B cell (primary cell): ENCODE measurements around the gene POLR3K. TPM values are rescaled to one million over a fixed set of nuclear protein-coding genes. Genes with fewer than 3 reads are reported as not detected.

ENCODE experiments used
- ATAC-seq: fragments of 200-7000 bp; cut with Tn5 transposase; one replicate; pipeline ENCODE4 v1.10.0; 2021; ENCODE audit warnings: low read depth, mild to moderate bottlenecking, moderate number of reproducible peaks, moderate library complexity
- CTCF ChIA-PET: fragments of 350-600 bp; sonication (Branson Sonifier 250); formaldehyde crosslinking; loops from one replicate; lab custom pipeline; 2021; ENCODE audit warnings: antibody characterized with exemption, inconsistent platforms; lab: Charles Lee
- POLR2A ChIA-PET: fragments of 350-600 bp; sonication (Branson Sonifier 250); formaldehyde crosslinking; loops from one replicate; lab custom pipeline; 2021; ENCODE audit warnings: antibody characterized with exemption; lab: Charles Lee
- DNase-seq: peaks from one replicate; pipeline ENCODE4 v3.0.0; 2013
- H2AFZ ChIP-seq: 2 replicates; pipeline ENCODE4 v1.6.1; 2012; ENCODE audit warnings: mild to moderate bottlenecking, low read depth, low read length; ENCODE audit not compliant: insufficient read depth, poor library complexity, severe bottlenecking
- H3K27ac ChIP-seq, 2 donors: 1 replicate in 1 of 2; 2 replicates in 1 of 2; pipeline ENCODE4 v1.5.1; 2012 to 2013; ENCODE audit warnings: low read length in 2 of 2, mild to moderate bottlenecking in 2 of 2, moderate library complexity in 1 of 2
- H3K27me3 ChIP-seq, 4 experiments: fragments of 200-600 bp in 1 of 4; sonication (generic) in 1 of 4; replicated peaks in 1 of 4; 1 replicate in 2 of 4; 2 replicates in 2 of 4; pipeline versions ENCODE4 v1.6.1 to v1.7.0; 2013 to 2016; ENCODE audit warnings: low read length in 3 of 4, mild to moderate bottlenecking in 2 of 4, mixed read lengths in 1 of 4, moderate library complexity in 1 of 4; ENCODE audit not compliant: insufficient read depth in 4 of 4, control insufficient read depth in 3 of 4; ENCODE audit errors: control extremely low read depth in 1 of 4
- H3K36me3 ChIP-seq, 2 experiments: replicated peaks in 1 of 2; 1 replicate in 1 of 2; 2 replicates in 1 of 2; pipeline versions ENCODE4 v1.6.1 to v1.7.1; 2013; ENCODE audit warnings: low read length in 1 of 2; ENCODE audit not compliant: insufficient read depth in 2 of 2, control insufficient read depth in 1 of 2; ENCODE audit errors: control extremely low read depth in 1 of 2, extremely low read depth in 1 of 2
- H3K4me1 ChIP-seq, 2 donors: fragments of 200-600 bp in 1 of 2; sonication (generic) in 1 of 2; 1 replicate in 1 of 2; 2 replicates in 1 of 2; pipeline versions ENCODE4 v1.5.1 to v1.6.1; 2013 to 2017; ENCODE audit warnings: low read length in 2 of 2; ENCODE audit not compliant: control insufficient read depth in 2 of 2, insufficient read depth in 2 of 2
- H3K4me2 ChIP-seq: replicated peaks from 2 replicates; pipeline ENCODE3; 2012; ENCODE audit warnings: mild to moderate bottlenecking, low read depth, low read length; ENCODE audit not compliant: poor library complexity, severe bottlenecking
- H3K4me3 ChIP-seq, 5 experiments: fragments of 200-600 bp in 1 of 5; sonication (generic) in 1 of 5; 1 replicate in 3 of 5; 2 replicates in 2 of 5; pipeline versions ENCODE4 v1.5.1 to v1.7.0; 2011 to 2016; ENCODE audit warnings: low read length in 4 of 5, mild to moderate bottlenecking in 4 of 5, low read depth in 2 of 5, control low read depth in 1 of 5, moderate library complexity in 1 of 5; ENCODE audit not compliant: insufficient read depth in 1 of 5; ENCODE audit errors: control extremely low read depth in 1 of 5, extremely low read depth in 1 of 5
- H3K79me2 ChIP-seq: fragments of 200-600 bp; sonication (generic); one replicate; pipeline ENCODE4 v1.6.0; 2016; ENCODE audit warnings: low read length; ENCODE audit not compliant: control insufficient read depth, insufficient read depth
- H3K9ac ChIP-seq: fragments of 200-600 bp; sonication (generic); 2 replicates; pipeline ENCODE4 v1.6.1; 2017; ENCODE audit warnings: mild to moderate bottlenecking, low read length, moderate library complexity
- H3K9me3 ChIP-seq, 3 donors: one replicate each; pipeline versions ENCODE4 v1.6.1 to v1.7.1; 2013; ENCODE audit warnings: low read length in 2 of 3; ENCODE audit not compliant: control insufficient read depth in 2 of 3, insufficient read depth in 1 of 3; ENCODE audit errors: control extremely low read depth in 1 of 3
- H4K20me1 ChIP-seq: 2 replicates; pipeline ENCODE4 v1.6.0; 2012; ENCODE audit warnings: mild to moderate bottlenecking, low read length; ENCODE audit not compliant: insufficient read depth, control insufficient read depth, poor library complexity, severe bottlenecking
- H3K27ac Mint-ChIP-seq: one replicate; pipeline ENCODE4 v1.8.0; 2021; ENCODE audit warnings: mixed read lengths
- H3K27me3 Mint-ChIP-seq: one replicate; pipeline ENCODE4 v1.8.0; 2021; ENCODE audit warnings: mixed read lengths
- H3K4me1 Mint-ChIP-seq: one replicate; pipeline ENCODE4 v1.8.0; 2021; ENCODE audit warnings: mixed read lengths
- H3K4me3 Mint-ChIP-seq: one replicate; pipeline ENCODE4 v1.8.0; 2021; ENCODE audit warnings: mixed read lengths
- H3K9me3 Mint-ChIP-seq: one replicate; pipeline ENCODE4 v1.8.0; 2022; ENCODE audit warnings: mixed read lengths; ENCODE audit not compliant: insufficient read depth
- EZH2 ChIP-seq: IDR thresholded peaks from 2 replicates; pipeline ENCODE4 v1.6.1; 2012; ENCODE audit warnings: borderline replicate concordance, low read depth, mild to moderate bottlenecking, moderate library complexity, low read length; ENCODE audit not compliant: insufficient read depth, poor library complexity, severe bottlenecking
- WGBS: methylation state at CpG from one replicate; pipeline ENCODE4 v1.1.5; 2013; ENCODE audit warnings: missing lambda C conversion rate; ENCODE audit not compliant: insufficient coverage; 5-methylcytosine and 5-hydroxymethylcytosine counted together
- intact Hi-C: fragments of 100-400 bp; cut with micrococcal nuclease; formaldehyde crosslinking; loops from one replicate; pipeline ENCODE4 v1.10.0; 2022
- polyA plus RNA-seq: library from polyadenylated mRNA; depleted of rRNA; stranded (reverse); fragments of >200 nt; gene quantifications from 2 replicates; pipeline ENCODE4 v1.2.3, GENCODE V29; 2012
- total RNA-seq, 2 donors: library from RNA; stranded (reverse); fragments of 120-200 nt in 1 of 2; gene quantifications; 1 replicate in 1 of 2; 2 replicates in 1 of 2; pipeline versions ENCODE4 v1.2.3 to v1.2.4, GENCODE V29; 2013 to 2022
- TF ChIP-seq, protein P1 (sequence below): fragments of 200-600 bp; IDR thresholded peaks from one replicate; pipeline ENCODE4 v1.8.0; 2022; ENCODE audit warnings: antibody characterized with exemption, mild to moderate bottlenecking

POLR3K gene
- total and polyA plus RNA-seq, 2 donors (not counting 1 experiment from before 2014, with no cell fraction given), result 26.3 to 34.9 TPM

DNA sequence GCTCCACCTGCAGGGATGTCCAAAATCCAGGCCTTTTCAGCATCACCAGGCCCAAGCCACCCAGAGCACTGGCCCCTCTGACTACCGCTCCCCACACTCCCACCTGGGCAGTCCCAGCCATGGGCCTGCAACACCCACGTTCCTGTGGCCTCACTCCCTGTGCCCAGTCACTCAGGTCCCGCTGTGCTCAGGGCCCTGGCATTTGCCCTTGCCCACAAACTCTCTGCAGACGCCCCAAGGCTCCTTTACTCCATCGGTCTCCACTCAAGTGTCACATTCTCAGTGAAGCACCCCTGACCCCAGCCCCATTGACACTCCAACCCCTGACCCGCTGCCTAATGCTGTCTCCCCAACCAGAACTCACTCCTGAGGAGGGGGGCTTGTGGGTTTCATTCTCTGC is 48.2 kb upstream of the POLR3K start:
- H3K79me2 ChIP-seq, result no peaks in the 10 kb centered on the region
- peaks cover 6% of the 10 kb centered on the region for H3K4me1 Mint-ChIP-seq
- no peaks in the 10 kb centered on the region for H3K9me3 Mint-ChIP-seq
- no peak for ATAC-seq
- H2AFZ ChIP-seq, result no peak overlapping the region
- no peak overlapping the region for H3K4me3 Mint-ChIP-seq
- intact Hi-C loops, result no loop called here
- no peak overlapping the region for H3K27ac Mint-ChIP-seq
- H3K9me3 ChIP-seq, result no peaks in the 10 kb centered on the region
- H3K4me3 ChIP-seq, result no peak overlapping the region
- no peak overlapping the region for H3K9ac ChIP-seq
- CTCF ChIA-PET, result interaction anchor here (1.0 to 1.2 kb wide), 2 partner anchors 36 to 37 kb away, joined by 3 read pairs; no protein-coding TSS in a partner anchor
- peaks cover 0 to 10% of the 10 kb centered on the region in 2 donors for H3K4me1 ChIP-seq
- H3K4me2 ChIP-seq, result no peak overlapping the region
- peaks cover 0 to 20% of the 10 kb centered on the region in 2 experiments for H3K36me3 ChIP-seq
- no peak overlapping the region for H3K27ac ChIP-seq
- POLR2A ChIA-PET, result no interaction called here
- DNase-seq, result no peak
- no peaks in the 10 kb centered on the region for H3K27me3 Mint-ChIP-seq
- H4K20me1 ChIP-seq, result peaks cover 11% of the 10 kb centered on the region
- no peaks in the 10 kb centered on the region for H3K27me3 ChIP-seq
- 100% methylated on average over 1 of the region's 6 CpGs for WGBS
- no peak for TF ChIP-seq EZH2
- TF ChIP-seq, protein P1, sequence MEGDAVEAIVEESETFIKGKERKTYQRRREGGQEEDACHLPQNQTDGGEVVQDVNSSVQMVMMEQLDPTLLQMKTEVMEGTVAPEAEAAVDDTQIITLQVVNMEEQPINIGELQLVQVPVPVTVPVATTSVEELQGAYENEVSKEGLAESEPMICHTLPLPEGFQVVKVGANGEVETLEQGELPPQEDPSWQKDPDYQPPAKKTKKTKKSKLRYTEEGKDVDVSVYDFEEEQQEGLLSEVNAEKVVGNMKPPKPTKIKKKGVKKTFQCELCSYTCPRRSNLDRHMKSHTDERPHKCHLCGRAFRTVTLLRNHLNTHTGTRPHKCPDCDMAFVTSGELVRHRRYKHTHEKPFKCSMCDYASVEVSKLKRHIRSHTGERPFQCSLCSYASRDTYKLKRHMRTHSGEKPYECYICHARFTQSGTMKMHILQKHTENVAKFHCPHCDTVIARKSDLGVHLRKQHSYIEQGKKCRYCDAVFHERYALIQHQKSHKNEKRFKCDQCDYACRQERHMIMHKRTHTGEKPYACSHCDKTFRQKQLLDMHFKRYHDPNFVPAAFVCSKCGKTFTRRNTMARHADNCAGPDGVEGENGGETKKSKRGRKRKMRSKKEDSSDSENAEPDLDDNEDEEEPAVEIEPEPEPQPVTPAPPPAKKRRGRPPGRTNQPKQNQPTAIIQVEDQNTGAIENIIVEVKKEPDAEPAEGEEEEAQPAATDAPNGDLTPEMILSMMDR, result no peak

DNA sequence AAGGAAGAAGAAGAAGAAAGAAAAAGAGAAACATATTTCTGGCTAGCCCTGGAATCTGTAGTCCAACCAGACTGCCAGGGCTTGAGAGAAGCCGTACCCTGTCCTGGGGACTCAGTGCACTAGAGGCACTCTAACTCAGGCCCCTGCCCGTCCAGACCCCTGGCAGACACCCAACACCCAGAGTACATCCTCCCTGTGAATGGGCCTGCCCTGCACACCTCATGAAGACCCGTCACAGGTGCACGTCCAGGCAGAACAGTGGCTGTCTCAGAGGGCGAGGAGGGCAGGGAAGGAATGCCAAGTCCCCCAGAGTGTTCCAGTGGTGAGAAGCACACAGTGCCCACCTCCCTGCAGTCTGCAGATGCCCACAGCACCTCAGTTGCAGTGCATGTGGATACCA is 47.6 kb upstream of the POLR3K start:
- Mint-ChIP-seq H3K4me3 (no peak overlapping the region), H3K4me1 (peaks cover 6% of the 10 kb centered on the region), H3K27me3 (no peaks in the 10 kb centered on the region), H3K27ac (no peak overlapping the region), H3K9me3 (no peaks in the 10 kb centered on the region)
- no peaks in the 10 kb centered on the region for H3K9me3 ChIP-seq
- H3K4me3 ChIP-seq, result no peak overlapping the region
- peaks cover 0 to 20% of the 10 kb centered on the region in 2 experiments for H3K36me3 ChIP-seq
- TF ChIP-seq, protein P1, result no peak
- TF ChIP-seq EZH2, result no peak
- no peak overlapping the region for H3K4me2 ChIP-seq
- no peak overlapping the region for H3K27ac ChIP-seq
- ChIA-PET POLR2A (no interaction called here), CTCF (interaction anchor here (8.2 kb wide), 1 partner anchor 32 kb away, joined by 401 read pairs; the partner anchor contains the start of gene RHBDF1)
- H4K20me1 ChIP-seq, result peaks cover 11% of the 10 kb centered on the region
- ATAC-seq (no peak), DNase-seq (no peak)
- H3K27me3 ChIP-seq, result no peaks in the 10 kb centered on the region
- H2AFZ ChIP-seq, result no peak overlapping the region
- intact Hi-C loops, result no loop called here
- H3K4me1 ChIP-seq, result peaks cover 0 to 10% of the 10 kb centered on the region in 2 donors
- WGBS, result 96% methylated on average over 5 of the region's 5 CpGs
- H3K9ac ChIP-seq, result no peak overlapping the region
- no peaks in the 10 kb centered on the region for H3K79me2 ChIP-seq
